GM19043 (cell line): Measurements from ENCODE around the gene RABEP1.

ENCODE experiments used
- ATAC-seq: cut with Tn5 transposase; IDR thresholded peaks from one replicate; pipeline ENCODE4 v1.9.1; 2021; ENCODE audit warnings: low read depth; ENCODE audit not compliant: unreplicated experiment

Gene RABEP1

DNA sequence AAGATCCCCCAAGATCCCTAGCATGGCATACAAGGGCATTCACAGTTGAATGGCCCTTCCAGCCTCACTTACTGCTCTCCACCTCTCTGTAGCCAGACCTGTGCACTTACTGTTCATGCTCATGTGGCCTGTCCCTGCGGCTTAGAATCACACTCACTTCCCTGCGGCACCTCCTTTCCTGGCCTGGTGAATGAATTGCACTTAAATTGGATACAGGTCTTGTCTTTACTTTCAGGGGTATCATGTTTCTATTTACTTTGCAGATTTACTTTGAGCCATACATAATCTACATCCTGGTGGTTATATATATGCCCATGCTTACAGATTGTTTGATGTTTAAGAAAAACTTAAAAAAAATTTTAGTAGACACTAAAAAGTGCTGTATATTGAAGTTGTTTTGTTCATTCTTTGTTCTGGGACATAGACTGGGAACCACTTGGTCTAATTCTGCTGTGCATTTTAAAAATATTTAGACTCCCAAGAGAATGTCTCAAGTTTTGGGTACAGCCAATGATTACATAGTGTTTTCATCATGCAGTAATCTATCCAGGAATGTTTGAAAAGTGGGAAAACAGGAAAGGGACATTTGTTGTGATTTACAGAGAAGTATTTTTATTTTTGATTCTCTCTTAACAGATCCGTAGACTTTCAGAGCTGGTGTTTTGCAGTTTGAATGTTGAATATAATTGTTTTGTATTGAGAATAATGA is 73.5 kb downstream of the RABEP1 start:
- no peak for ATAC-seq

DNA sequence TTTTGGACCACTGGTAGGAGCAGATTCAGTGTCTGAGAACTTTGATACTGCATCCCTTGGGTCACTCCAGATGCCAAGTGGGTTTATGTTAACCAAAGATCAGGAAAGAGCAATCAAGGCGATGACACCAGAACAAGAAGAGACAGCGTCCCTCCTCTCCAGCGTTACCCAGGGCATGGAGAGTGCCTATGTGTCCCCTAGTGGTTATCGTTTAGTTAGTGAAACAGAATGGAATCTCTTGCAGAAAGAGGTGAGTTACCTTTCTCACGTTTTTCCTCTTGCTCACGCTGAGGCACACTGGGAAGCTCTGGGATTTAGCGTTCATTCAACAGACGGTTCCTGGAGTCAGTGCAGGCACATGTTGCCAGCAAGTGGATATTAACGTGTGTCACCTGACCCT is 79.3 kb downstream of the RABEP1 start:
- ATAC-seq: no peak

DNA sequence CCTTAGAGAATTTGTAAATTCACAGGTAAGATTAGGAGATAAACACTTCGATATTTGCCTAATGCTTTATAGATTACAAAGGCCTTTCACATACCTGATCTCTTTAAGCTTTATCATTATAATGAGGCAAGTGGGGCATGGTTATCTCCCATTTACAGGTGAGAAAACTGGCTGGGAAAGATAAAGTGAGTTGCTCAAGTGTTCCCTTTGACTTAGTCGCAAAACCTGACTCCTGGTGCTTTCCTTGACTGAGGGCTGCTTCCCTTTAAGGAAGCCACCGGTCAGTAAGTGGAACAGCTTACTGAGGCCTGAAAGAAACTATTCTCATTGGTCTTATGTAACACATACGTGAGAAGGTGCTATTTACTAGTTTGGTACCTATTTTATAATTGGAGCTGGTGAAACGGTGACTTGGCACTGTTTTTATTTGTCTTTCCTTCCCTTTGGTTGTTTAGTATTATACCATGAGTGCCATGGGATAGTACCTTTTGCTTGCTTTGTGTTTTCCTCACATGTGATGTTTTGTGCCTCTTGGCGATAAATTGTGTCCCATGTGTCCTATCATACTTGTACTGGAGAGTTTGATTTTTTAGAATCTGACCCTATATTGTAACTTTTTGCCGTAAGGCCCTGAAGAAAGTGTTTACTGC is 80.2 kb downstream of the RABEP1 start:
- ATAC-seq: no peak

DNA sequence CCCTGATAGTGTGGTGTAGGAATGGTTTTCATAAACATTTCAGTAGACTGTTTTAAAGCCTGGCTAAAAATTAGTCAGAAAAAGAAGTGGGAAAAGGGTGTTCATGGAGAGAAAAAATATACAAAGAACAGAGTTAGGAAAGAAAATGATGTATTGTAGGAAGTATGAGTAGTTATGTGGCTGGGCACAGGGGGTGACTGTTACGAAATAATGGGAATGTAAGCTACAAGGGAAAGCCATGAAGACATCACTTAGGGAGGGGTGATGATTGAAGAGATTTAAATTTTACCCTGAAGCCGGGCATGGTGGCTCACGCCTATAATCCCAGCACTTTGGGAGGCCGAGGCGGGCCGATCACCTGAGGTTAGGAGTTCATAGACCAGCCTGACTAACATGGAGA is 82.1 kb downstream of the RABEP1 start:
- ATAC-seq: no peak

DNA sequence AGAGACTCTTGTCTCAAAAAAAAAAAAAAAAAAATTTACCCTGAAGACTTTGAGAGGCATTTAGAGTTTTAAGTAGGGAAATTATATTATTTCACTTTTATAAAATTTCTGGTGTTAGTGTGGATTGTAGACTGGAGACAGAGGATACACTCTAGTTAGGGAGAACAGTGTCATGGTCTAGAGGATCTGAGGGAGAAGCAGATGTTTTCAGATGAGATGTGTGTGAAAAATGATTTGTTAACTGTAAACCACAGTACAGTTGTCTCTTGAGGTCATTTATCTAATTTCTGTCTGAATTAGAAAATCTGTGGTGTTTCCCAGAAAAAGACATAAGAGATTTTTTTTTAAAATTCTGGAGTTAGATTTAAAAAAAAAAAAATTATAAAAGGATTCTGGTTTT is 82.6 kb downstream of the RABEP1 start:
- ATAC-seq: no peak

DNA sequence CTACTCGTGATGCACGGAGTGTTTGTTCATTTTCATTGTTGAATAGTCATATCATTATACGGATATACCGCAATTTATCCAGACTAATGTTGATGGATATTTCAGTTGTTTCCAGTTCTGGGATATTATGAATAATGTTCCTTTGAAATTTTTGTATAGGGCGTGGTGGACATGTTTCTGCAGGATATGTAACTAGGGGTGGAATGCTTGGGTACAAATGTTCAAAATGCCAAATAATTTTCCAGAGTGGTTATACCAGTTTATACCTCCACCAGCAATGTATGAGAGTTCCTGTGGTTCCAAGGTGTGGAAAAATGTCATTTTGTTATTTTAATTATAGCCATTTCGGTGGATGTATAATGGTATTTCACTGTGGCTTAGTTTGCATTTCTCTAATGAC is 83.7 kb downstream of the RABEP1 start:
- ATAC-seq: no peak

DNA sequence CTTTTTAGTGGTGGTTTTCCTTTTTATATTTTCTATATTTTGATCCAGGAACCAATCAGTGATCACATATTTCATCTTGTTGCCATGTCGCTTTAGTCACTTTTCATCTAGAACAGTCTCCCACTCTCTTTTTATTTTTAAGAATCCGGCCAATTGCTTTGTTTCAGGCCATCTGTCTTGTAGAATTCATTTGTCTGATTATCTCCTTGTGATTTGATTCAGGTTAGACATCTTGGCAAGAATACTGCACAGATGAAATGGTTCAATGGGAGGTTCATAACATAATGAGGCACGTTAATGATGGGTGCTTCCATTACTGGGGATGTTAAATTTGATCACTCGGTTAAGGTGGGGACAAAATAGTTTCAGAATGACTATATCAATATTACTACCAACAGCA is 88.3 kb downstream of the RABEP1 start:
- ATAC-seq: no peak

DNA sequence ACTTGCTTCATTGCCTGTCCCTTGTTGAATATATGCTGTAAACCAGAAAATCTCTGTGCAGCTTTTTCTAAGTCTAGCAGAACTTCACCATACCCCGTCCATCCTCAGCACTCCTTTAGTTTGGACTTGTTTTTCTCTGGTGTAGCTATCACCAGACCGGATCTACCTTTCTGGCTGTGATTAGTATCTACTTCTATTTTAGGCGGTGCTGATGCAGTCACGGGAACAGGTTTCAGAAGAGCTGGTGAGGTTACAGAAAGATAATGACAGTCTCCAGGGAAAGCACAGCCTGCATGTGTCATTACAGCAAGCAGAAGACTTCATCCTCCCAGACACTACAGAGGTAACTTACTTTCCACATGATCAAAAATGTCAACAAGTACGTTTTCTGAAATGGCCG is 91.0 kb downstream of the RABEP1 start:
- no peak for ATAC-seq

DNA sequence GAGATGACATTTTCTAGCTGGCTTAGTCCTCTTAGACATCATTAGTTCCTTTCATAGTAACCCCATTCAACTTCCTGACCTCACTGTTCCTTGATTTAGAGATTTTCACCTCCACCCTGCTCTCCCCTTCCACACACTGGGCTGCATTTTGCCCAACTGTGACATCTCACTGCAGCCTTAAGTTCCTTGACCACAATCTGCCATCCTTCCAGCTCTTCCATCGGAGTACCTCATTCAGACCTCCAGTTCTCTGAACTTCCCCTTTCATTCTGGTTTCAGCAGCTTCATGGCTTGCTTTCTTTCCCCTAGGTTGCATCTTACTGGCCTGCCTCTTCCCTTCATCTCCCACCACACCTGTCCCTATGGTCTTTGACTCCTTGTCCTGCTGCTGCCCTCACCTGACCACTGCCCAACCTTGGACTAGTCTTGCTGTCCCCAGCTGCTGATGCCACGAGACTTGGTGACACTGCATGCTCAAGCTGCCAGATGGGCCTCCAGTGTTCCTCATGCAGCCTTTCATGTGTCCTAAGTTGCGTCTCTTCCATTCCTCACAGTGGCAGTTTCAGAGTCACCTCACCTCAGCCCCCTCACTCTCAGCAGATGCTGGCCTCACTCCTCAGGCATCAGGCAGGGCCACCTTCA is 96.6 kb downstream of the RABEP1 start:
- no peak for ATAC-seq

DNA sequence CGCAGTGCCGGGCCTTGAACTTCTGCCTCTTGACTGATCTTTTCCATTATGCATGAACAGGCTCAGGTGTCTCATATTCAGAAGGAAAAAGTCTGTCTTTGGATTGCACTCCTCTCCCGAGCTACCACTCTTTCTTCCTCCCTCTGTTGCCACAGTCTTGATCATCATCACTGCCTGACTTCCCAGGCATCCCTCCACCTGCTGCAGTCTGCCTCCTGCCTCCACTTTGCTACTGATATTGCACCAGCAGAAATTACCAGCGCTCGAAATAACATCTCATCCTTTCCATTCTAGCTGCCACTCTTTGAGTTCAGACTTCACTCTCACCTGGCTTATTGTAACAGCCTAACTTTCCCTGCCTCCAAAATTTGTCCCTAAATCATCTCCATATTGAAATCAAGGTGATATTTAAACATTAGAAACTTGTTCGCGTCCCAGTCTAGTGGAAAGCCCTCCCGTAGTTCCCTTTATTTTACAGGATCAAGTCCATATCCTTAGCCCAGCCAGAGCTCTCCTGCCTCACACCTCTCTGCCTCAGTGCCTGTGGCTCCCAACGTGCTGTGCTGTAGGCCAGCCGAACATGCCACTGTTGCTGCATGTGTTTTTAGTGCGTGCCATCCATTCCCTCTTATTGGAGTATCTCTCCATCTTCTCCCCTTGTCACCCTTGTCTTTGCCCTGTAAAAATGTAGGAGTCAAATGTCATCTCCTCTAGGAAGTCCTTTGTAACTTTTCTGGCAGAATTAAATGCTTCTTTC is 97.4 kb downstream of the RABEP1 start:
- no peak for ATAC-seq

DNA sequence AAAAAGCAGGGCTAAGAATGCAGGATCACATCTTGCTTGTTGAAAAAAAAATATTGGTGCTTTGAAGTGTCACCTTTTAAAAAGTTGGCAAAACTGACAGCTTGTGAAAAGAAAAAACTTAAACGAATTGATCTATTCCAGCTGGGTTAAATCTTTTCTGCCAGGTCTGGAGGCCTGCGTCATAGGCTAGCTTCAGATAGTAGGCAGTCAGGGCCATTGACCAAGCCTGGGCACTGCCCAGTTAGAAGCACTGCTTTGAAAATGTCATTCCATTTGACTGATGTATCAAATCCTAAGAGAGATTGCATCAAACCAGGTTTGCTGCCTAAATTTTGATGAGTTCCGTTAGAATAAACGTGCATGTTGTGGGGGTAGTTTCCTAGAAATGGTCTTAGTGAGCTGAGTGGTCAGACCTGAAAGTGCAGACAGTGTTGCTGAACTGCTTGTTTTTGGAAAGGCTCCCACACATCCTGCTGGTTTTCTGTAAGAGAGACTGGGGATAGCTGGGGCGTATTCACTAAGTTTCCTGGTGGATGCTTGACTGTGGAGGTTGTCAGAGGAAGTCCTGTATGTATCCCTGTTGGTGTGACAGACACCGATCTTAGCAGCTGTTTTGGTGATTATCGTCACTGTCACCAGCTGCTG is 98.5 kb downstream of the RABEP1 start:
- ATAC-seq: no peak

DNA sequence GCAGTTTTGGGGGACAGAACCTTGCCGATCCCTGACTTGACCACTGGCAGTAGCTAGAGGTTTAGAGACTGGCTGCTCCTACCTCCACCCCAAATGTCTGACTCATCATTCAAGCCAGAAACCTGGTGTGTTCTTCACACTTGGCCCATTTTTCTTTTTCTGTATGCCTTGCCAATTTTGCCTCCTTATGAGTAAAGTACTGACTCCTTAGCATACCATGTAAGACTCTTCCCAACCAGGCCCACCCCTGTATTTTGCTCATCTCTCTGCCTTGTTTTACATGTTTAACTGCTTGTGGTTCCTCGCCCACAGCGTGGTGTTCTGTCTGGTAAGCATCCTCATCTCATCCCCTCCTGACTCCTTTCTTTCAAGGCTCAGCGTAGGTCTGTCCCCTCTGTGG is 99.5 kb downstream of the RABEP1 start:
- no peak for ATAC-seq

DNA sequence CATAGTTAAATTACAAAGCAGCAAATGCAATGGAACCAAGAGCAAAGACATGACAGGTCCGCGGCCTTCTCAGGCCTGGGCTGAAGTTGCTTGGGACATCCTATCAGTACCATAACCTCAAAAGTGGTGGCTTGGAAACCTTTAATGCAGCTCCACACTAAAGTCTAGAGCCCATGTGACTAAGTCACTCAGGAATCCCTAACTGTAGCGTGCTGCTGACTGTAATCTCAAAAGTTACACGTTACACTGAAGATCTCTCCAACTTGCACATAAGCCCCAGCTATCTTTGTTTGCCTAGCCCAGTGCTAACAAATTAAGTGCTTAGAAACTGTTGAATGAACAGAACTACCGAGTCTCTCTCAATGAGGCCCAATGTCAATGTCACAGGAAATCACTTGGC is 109.6 kb downstream of the RABEP1 start:
- ATAC-seq: no peak

DNA sequence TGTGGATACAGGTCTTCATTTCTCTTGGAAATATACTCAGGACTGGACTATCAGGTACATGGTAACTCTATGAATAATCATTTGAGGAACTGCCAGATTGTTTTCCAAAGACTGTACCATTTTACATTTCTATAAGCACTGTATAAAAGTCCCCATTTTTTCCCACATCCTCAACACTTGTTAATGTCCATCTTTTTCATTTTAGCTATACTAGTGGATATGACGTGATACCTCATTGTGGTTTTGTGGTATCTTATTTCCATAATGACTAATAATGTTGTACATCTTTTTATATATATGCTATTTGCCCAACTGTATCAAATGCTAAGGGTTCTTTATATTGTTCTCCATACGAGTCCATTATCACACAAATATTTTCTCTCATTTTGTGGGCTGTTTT is 114.5 kb downstream of the RABEP1 start:
- ATAC-seq: no peak

DNA sequence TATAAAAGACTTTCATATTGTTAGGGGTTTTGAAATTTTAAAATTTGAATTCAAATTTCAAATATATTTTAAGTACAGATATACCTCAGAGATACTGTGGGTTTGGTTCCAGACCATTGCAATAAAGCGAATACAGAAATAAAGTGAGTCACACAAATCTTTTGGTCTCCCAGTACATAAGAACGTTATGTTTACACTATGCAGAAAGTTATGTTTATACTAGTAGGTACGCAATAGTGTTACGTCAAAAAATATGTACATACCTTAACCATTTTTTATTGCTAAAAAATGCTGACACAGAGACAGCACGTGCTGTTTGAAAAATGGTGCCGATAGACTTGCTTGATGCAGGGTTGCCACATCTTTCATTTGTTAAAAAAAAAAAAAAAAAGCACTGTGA is 117.7 kb downstream of the RABEP1 start:
- ATAC-seq: no peak

DNA sequence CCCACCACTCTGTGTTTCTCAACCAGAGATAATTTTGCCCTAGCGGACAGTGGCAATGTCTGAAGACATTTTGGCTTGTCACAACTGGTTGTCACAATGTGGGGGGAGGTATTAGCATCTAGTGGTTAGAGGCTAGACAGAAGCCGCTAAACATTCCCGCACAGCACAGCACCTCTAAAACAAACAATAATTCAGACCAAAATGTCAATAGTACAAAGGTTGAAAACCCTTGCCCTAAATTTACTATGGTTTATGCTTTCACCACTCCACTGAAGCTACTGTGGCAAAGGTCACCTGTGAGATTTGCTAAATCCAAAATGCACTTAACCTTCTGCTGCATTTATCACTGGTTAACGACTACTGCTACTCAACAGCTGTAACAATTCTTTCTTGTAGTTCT is 123.3 kb downstream of the RABEP1 start:
- no peak for ATAC-seq

DNA sequence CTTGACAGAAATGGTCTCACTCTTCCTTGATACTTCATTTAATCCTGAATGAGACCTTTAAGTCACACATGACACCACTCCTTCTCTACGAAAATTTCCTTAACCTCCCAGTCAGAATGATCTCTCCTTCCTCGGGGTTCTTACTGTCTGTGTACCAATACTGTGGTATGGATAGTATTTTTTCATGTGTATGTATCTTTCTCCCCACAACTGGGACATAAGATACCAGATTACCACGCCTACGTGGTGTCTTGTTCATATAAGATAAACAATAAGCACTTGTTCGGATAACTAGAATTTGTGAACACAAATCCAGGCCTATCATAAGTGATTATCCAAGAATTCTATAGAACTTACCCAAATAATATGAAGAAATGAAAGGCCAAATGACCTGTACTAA is 126.1 kb downstream of the RABEP1 start:
- no peak for ATAC-seq

DNA sequence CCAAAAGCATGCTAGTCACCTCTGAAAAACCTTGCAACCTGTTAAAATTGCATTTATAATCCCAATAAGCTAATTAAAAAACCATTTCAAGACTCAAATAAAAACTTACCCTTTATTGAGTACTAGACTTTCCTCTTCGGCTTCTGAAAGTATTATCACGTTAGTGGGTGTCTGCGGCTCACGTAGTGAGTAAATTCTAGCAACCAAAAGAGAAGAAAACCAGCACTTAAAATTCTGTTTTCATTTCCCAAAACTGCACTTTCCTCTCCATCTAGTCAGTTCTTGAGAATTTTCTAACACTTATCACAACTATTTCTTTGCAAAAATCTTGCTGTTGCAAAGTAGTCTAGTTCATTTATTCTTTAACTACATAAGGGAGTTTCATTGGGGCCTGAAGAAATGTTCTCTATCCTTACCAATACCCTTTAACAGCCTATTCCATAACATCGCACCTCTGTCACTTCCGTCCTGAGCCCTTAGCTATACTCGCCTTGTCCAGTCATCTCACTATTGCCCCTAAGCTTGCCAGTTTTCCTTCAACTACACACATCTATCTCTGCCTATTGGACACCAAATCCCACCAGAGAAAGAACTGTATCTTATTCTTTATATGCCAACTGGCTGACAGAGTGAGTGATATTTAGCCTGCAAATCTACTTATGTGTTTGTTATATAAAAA is 128.6 kb downstream of the RABEP1 start:
- no peak for ATAC-seq

DNA sequence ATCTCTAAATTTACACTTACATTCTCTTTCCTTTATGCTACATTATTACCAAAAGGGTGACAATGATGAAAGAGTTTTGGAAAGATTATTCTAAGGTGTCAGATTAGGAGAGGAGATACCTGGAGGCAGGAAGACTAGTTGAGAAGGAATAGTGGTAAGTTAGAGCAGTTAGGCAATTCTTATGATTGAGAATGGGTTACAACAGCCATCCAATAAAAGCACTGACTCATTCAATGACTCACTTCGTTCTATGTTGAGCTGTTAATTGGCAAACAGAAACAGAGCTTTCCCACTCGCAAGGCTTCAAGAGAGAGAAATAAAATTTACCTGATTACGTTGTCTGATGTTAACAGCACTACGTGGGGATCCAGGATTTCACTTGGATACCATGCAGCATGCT is 131.6 kb downstream of the RABEP1 start:
- no peak for ATAC-seq

DNA sequence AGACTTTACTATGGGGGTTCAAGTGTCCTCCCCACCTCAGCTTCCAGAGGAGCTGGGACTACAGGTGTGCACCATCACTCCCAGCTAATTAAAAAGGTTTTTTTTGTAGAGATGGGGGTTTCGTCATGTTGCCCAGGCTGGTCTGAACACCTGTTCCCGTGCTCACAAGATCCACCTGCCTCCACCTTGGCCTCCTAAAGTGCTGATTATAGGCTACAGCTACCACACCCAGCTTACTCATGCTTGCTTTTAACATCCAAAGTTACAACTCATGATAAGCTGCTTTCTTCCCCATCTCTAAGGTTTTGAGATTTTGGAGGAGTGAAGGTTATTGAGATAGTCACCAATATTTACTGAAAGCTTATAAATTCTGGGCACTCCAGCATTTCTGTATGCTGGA is 134.8 kb downstream of the RABEP1 start:
- ATAC-seq: no peak
